SK-N-MC (cell line): ENCODE results near the gene BCS1L.
"Not testable (repeated sequence)": the region's sequence is repeated elsewhere in the genome, so short reads cannot be mapped to it uniquely, and the experiment has no call there.

Source experiments
- DNase-seq: peaks from one replicate; pipeline ENCODE4 v3.0.0-alpha.2; 2011; ENCODE audit warnings: low read depth, low spot score
- H3K27ac ChIP-seq: fragments of 200-600 bp; sonication (generic); 2 replicates; pipeline ENCODE4 v1.5.1; 2016; ENCODE audit warnings: mixed run types
- H3K36me3 ChIP-seq: fragments of 200-600 bp; sonication (generic); 2 replicates; pipeline ENCODE4 v1.6.1; 2017; ENCODE audit warnings: antibody characterized with exemption, low read length, mixed read lengths; ENCODE audit not compliant: insufficient read depth
- H3K4me3 ChIP-seq: fragments of 200-600 bp; sonication (generic); 2 replicates; pipeline ENCODE4 v1.5.1; 2016
- H3K9ac ChIP-seq: fragments of 200-600 bp; sonication (generic); 2 replicates; pipeline ENCODE4 v1.8.0; 2017; ENCODE audit warnings: mixed run types, mixed read lengths; ENCODE audit not compliant: insufficient read length
- H3K9me3 ChIP-seq: fragments of 200-600 bp; sonication (generic); 2 replicates; pipeline ENCODE4 v1.6.1; 2017; ENCODE audit warnings: low read depth, mild to moderate bottlenecking, antibody characterized with exemption, low read length, moderate library complexity, mixed read lengths
- EZH2 ChIP-seq: fragments of 200-600 bp; sonication (generic); IDR thresholded peaks from one replicate; pipeline ENCODE4 v1.6.1; 2017; ENCODE audit warnings: antibody characterized with exemption
- FOXP2 ChIP-seq: optimal IDR thresholded peaks from 2 replicates; pipeline ENCODE3; 2011; ENCODE audit warnings: mild to moderate bottlenecking, moderate library complexity; ENCODE audit not compliant: insufficient read depth; ENCODE audit errors: extremely low read length, control extremely low read depth
- POLR2AphosphoS5 ChIP-seq: IDR thresholded peaks from 2 replicates; pipeline ENCODE4 v1.6.1; 2012; ENCODE audit warnings: mild to moderate bottlenecking, low read depth, low read length, borderline replicate concordance

Gene BCS1L

DNA sequence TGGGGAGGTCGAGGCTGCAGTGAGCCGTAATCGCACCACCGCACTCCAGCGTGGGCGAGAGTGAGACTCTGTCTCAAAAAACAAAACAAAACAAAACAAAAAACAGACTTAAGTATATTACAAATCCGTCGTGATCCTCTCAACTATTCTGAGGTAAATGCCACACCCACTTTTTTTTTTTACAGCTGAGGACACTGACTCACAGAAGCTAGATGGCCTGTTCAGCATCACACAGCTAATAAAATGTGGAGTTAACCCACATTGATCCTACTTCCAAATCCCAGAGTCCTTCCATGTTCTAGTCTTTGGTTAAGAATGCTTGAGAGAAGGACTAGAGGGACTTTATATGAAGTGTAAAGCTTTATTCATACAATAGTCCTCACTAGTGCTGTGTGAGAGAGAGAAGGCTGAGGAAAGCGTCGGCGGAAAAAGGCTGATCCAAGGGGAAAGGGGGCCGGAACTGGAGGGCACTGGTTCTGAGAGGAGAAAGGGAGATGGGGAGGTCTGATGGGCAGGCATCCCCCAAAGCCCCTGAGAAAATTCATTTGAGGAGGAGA, 11.7 kb downstream of the BCS1L start:
- Histone ChIP-seq H3K9ac (peak overlapping the region; percentile 74), H3K4me3 (peak overlapping the region; percentile 95), H3K9me3 (no peaks in the 10 kb centered on the region), H3K36me3 (peaks cover 14% of the 10 kb centered on the region), H3K27ac (no peak overlapping the region)
- DNase-seq = no peak
- TF ChIP-seq EZH2 = no peak

DNA sequence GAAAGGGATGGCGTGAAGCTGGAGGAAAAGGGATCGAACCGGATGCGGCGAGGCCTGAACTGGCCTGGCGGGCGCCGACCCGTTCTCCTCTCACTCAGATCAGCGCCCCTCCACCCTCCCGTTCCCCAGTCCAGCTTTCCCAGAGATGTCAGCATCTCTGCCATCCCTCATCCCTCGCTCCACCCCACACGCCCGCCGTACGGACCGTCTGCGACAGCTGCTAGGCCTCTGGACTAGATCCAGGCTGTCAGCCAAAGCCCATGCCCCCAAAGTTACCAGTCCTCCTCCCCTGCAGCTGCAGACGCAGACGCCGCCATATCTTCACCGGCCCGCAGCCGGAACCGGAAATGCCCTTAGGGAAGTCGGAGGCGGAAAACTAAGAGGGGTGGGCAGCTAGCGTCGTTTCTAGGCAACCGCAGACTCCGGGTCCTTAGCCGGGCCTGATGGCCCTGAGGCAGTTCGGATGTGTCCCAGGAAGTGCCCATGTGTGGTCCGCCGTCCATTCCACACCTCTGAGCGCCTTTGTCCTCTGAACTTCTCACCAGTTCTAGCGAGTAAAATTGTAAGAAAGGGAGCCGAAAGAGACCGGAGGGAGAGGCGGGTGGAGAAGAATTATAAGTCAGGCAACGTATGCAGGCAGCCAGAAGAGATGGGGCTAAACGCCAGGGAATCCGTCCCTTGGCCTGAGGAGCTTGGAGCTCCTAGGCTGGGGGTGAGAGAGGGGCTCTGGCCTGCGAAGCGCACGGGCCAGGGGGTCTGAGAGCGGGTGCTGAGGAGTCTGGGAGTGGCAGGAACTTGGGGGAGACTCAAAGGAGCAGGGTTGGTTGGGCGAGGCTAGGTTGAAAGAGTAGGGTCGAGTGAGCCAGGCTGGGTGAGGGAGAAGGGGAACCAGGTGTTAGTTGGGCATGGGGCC, 12.4 kb downstream of the BCS1L start, which contains the start of the genes RNF25 and STK36:
RNF25 (minus strand) TSS at position 349 of the 913 bp plus-strand sequence; CDS start at position 317, 32 bp downstream.
STK36 (plus strand) TSS at position 433 of the 913 bp plus-strand sequence. CDS start 744 bp downstream, outside the sequence.
- Histone ChIP-seq H3K9me3 (no peaks in the 10 kb centered on the region), H3K9ac (peak within 1 kb of the TSS; percentile 74), H3K27ac (peak within 1 kb of the TSS; percentile 44; the same call in 1 of the 2 replicates), H3K36me3 (peaks cover 9% of the 10 kb centered on the region; the same call in 1 of the 2 replicates), H3K4me3 (peak within 1 kb of the TSS; percentile 95)
- TF ChIP-seq EZH2 (no peak), POLR2AphosphoS5 (peak; percentile 95), FOXP2 (no peak)
- DNase-seq = peak; percentile 18

DNA sequence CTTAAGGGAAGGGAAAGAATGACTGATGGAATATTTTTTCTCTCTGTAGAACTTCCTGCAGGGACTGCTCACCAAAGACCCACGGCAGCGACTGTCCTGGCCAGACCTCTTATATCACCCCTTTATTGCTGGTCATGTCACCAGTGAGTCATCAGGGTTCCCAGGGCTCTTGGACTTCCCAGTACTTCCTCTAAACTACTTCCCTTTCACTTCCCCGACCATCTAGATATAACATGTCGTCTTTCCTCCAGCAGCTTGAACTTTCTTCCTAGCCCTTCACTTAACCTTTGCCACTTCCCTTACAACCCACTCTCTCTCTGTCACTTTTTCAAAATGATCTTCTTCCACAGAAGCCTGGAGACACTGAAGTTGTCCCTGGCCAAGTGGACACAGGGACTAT, 19.6 kb downstream of the BCS1L start:
- no peaks in the 10 kb centered on the region for H3K9me3 ChIP-seq
- no peak overlapping the region for H3K27ac ChIP-seq
- TF ChIP-seq EZH2 (no peak), POLR2AphosphoS5 (no peak), FOXP2 (no peak)
- H3K4me3 ChIP-seq = no peak overlapping the region
- H3K36me3 ChIP-seq = no peaks in the 10 kb centered on the region
- no peak for DNase-seq
- H3K9ac ChIP-seq = no peak overlapping the region

DNA sequence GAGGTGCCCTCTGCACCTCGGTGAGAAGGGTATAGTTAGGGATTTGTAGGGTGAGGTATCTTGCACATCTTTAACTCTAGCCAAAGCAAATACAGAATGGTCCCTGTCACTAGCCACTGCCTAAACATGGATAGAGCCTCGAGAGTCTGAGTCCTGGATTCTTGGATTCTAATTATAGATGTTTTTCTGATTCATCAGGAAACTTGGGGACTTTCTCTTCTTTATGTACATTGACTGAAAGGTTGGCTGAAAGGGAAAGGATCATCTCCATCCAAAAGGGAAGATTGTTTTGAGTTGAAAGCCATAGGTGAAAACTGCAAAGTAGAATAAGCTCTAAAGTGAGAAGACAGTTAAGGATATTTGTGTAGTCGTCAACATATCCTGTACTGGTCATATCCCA, 20.6 kb downstream of the BCS1L start:
- H3K4me3 ChIP-seq = no peak overlapping the region
- TF ChIP-seq POLR2AphosphoS5 (no peak), FOXP2 (no peak), EZH2 (no peak)
- H3K9ac ChIP-seq = no peak overlapping the region
- no peak overlapping the region for H3K27ac ChIP-seq
- H3K36me3 ChIP-seq = no peaks in the 10 kb centered on the region
- H3K9me3 ChIP-seq = no peaks in the 10 kb centered on the region
- no peak for DNase-seq

DNA sequence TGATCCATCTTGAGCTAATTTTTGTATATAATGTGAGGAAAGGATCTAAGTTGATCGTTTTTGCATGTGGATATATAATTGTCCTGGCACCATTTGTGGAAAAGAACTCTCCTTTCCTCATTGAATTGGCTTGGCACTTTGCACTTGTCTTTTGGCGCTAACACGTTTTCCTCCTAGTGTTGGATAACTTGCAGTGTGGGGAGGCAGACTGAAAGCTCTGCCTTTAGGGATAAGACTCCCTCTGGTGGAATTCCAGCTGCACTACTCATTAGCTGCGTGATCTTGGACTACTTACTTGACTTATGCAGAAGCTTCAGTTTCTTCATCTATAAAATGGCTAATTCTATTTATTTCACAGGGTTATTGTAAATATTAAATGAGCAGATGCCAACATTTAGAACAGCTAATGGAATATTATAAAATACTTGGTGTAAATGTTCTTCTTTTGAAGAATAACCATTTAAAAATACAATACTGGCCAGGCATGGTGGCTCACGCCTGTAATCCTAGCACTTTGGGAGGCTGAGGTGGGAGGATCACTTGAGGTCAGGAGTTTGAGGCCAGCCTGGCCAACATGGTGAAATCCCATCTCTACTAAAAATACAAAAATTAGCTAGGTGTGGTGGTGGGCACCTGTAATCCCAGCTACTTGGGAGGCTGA, 28.0 kb downstream of the BCS1L start:
- not testable (repeated sequence) for H3K9ac ChIP-seq, H3K9me3 ChIP-seq, H3K4me3 ChIP-seq, H3K36me3 ChIP-seq, H3K27ac ChIP-seq
- peak; percentile 63 for DNase-seq

DNA sequence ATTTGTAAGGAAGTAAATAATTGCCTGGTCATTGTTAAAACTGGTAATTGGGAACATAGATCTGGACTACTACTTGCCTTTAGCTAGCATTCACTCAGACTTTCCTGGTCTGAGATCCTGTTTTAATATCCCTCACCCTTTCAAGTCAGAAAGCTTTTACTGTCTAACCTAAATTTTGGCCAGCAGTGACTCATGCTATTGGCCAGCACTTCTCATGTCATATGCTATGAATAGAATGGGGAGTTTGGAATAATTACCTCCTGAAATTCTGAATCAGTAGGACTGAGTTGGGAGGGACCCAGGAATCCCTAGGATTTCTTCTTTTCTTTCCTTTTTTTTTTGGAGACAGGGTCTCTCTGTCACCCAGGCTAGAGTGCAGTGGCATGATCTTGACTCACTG, 31.8 kb downstream of the BCS1L start:
- H3K27ac ChIP-seq = no peak overlapping the region
- no peak overlapping the region for H3K9ac ChIP-seq
- DNase-seq = no peak
- H3K4me3 ChIP-seq = no peak overlapping the region
- no peaks in the 10 kb centered on the region for H3K9me3 ChIP-seq
- TF ChIP-seq EZH2 = no peak
- TF ChIP-seq POLR2AphosphoS5 = no peak
- no peak for TF ChIP-seq FOXP2
- H3K36me3 ChIP-seq = no peaks in the 10 kb centered on the region

DNA sequence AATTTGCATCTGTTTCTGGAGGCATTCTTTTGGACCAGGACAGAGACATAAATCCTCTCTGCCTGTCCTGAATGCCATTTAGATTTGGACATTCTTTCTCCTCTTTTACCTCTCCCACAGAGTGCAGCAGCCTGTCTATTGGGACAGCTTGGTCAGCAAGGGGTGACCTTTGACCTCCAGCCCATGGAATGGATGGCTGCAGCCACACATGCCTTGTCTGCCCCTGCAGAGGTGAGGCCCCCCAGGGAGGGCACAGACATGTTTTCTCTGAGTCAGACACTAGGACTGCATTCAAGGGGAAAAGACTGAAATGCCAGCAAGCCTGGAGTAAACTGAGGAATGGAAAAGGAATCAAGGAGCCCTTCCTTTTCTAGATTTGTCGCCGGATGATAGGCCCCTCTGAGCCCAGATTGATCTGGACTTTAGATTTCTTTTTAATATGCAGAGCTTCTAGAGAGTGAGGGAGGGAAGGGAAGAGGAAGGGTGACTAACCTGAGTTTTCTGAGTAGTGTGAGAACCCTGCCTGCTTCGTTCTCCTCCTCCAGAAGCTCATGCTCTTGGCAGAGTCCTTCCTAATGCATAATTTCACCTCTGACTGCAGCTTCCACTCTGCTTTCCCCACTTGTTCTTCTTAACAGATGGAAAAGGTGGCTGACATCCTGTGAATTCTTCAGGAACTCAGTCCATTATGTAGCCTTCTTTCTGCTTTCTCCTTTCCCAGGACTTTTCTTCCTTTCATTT, 35.1 kb downstream of the BCS1L start:
- Histone ChIP-seq H3K36me3 (no peaks in the 10 kb centered on the region; the same call in 1 of the 2 replicates), H3K9ac (no peak overlapping the region), H3K9me3 (no peaks in the 10 kb centered on the region), H3K27ac (no peak overlapping the region), H3K4me3 (no peak overlapping the region)
- DNase-seq = no peak
- no peak for TF ChIP-seq POLR2AphosphoS5
- no peak for TF ChIP-seq EZH2
- no peak for TF ChIP-seq FOXP2

DNA sequence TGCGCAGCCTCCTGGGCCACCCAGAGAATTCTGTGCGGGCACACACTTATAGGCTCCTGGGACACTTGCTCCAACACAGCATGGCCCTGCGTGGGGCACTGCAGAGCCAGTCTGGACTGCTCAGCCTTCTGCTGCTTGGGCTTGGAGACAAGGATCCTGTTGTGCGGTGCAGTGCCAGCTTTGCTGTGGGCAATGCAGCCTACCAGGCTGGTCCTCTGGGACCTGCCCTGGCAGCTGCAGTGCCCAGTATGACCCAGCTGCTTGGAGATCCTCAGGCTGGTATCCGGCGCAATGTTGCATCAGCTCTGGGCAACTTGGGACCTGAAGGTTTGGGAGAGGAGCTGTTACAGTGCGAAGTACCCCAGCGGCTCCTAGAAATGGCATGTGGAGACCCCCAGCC, 39.4 kb downstream of the BCS1L start:
- H3K9ac ChIP-seq = no peak overlapping the region
- no peaks in the 10 kb centered on the region for H3K9me3 ChIP-seq
- no peak overlapping the region for H3K27ac ChIP-seq
- H3K4me3 ChIP-seq = no peak overlapping the region
- H3K36me3 ChIP-seq = no peaks in the 10 kb centered on the region; the same call in 1 of the 2 replicates
- no peak for TF ChIP-seq FOXP2
- no peak for TF ChIP-seq POLR2AphosphoS5
- TF ChIP-seq EZH2 = no peak
- no peak for DNase-seq
